Measurements from ENCODE around the gene SYT9. TPM values are rescaled to one million over a fixed set of nuclear protein-coding genes. Genes with fewer than 3 reads are reported as not detected.

Gene SYT9
- total and polyA plus RNA-seq, 2 of the 8 experiments (the other 6 are each of a cell fraction or from before 2014, with no cell fraction given), result 1.5 to 2.9 TPM

GRCh38 chr11:7278314-7278917 is 26.7 kb downstream of the SYT9 start (continued):
- TF ChIP-seq ATF2 (IDR thresholded peaks at IDR 0.05; ENCODE audit: low read length), result no peak

Data from H1 (cell line).